ENCODE measurements around the gene ADPRHL1. TPM values are rescaled to one million over a fixed set of nuclear protein-coding genes. Genes with fewer than 3 reads are reported as not detected.

The ADPRHL1 gene
- total and polyA plus RNA-seq, 2 donors (not counting 1 experiment from before 2014, with no cell fraction given), result 0.59 to 1.5 TPM

DNA sequence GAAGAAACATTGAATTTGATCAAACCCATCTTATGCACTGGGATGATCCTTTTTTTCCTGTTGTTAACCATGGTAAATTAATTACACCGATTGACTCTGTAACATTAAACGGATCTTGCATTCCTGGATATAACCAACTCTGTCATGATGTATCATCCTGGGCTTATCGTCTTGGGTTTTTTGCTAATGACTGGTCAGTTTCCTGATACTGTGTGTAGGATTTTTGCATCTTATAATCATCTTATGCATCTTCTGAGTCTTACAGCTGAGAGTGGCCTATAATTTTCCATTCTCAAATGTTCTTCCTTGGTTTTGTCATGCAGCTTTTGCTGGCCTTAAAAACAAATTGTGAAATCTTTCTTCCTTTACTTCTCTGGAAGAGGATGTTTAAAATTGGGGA is 24.4 kb upstream of the ADPRHL1 start:
- H3K4me1 ChIP-seq (ENCODE audit: control insufficient read depth, extremely low read depth, insufficient read depth, low read length), result peaks cover 2% of the 10 kb centered on the region
- H3K36me3 ChIP-seq (ENCODE audit: control insufficient read depth, insufficient read depth, low read length), result peaks cover 14% of the 10 kb centered on the region
- no peaks in the 10 kb centered on the region for H3K9me3 ChIP-seq (ENCODE audit: control insufficient read depth, insufficient read depth, low read depth, low read length)
- no peak overlapping the region for H3K4me2 ChIP-seq (ENCODE audit: extremely low read depth, insufficient read depth, low read length)
- no peak for TF ChIP-seq EZH2 (IDR thresholded peaks at IDR 0.05; ENCODE audit: low read length, missing control alignments)
- TF ChIP-seq, protein P1, sequence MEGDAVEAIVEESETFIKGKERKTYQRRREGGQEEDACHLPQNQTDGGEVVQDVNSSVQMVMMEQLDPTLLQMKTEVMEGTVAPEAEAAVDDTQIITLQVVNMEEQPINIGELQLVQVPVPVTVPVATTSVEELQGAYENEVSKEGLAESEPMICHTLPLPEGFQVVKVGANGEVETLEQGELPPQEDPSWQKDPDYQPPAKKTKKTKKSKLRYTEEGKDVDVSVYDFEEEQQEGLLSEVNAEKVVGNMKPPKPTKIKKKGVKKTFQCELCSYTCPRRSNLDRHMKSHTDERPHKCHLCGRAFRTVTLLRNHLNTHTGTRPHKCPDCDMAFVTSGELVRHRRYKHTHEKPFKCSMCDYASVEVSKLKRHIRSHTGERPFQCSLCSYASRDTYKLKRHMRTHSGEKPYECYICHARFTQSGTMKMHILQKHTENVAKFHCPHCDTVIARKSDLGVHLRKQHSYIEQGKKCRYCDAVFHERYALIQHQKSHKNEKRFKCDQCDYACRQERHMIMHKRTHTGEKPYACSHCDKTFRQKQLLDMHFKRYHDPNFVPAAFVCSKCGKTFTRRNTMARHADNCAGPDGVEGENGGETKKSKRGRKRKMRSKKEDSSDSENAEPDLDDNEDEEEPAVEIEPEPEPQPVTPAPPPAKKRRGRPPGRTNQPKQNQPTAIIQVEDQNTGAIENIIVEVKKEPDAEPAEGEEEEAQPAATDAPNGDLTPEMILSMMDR (conservative IDR thresholded peaks at IDR 0.05 in 1 of 2, IDR thresholded peaks at IDR 0.05 in 1 of 2; ENCODE audit: low read depth in 1 of 2, low read length in 2 of 2), result no peak
- no peak overlapping the region for H3K9ac ChIP-seq (ENCODE audit: insufficient read depth, low read length)
- DNase-seq (ENCODE audit: low read depth in 2 of 2), result no peak
- H4K20me1 ChIP-seq (ENCODE audit: control insufficient read depth, extremely low read depth, insufficient read depth, low read length), result no peaks in the 10 kb centered on the region
- no peak overlapping the region for H2AFZ ChIP-seq (ENCODE audit: low read length)
- H3K4me3 ChIP-seq (replicated peaks in 1 of 4; ENCODE audit: control extremely low read depth in 1 of 4, insufficient read depth in 1 of 4, low read depth in 3 of 4, low read length in 4 of 4), result no peak overlapping the region
- no peak overlapping the region for H3K27ac ChIP-seq (ENCODE audit: insufficient read depth, low read length)
- no peaks in the 10 kb centered on the region for H3K79me2 ChIP-seq (ENCODE audit: control insufficient read depth, insufficient read depth, low read length)
- H3K27me3 ChIP-seq (ENCODE audit: control insufficient read depth, insufficient read depth, low read length), result no peaks in the 10 kb centered on the region

DNA sequence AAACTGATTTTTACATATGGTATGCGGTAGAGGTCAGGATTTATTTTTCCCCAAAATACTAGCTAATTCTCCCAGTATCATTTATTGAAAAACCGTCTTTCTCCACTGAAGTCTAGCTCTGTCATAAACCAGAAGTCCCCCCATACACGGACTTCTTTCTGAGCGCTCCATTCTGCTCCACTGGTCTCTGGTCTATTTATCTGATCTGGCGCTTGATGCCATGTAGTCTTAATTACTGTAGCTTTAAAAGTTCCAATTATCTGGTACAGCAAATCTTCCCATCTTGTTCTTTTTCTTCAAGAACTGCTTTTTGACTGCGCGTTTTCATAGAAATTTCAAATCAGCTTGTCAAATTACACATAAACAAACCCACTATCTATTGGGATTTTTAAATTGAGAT is 23.5 kb upstream of the ADPRHL1 start:
- Histone ChIP-seq H3K9ac (ENCODE audit: insufficient read depth, low read length) (no peak overlapping the region), H4K20me1 (ENCODE audit: control insufficient read depth, extremely low read depth, insufficient read depth, low read length) (no peaks in the 10 kb centered on the region), H3K36me3 (ENCODE audit: control insufficient read depth, insufficient read depth, low read length) (peaks cover 19% of the 10 kb centered on the region), H3K4me1 (ENCODE audit: control insufficient read depth, extremely low read depth, insufficient read depth, low read length) (peaks cover 2% of the 10 kb centered on the region), H3K4me3 (replicated peaks in 1 of 4; ENCODE audit: control extremely low read depth in 1 of 4, insufficient read depth in 1 of 4, low read depth in 3 of 4, low read length in 4 of 4) (no peak overlapping the region), H3K9me3 (ENCODE audit: control insufficient read depth, insufficient read depth, low read depth, low read length) (no peaks in the 10 kb centered on the region), H3K27ac (ENCODE audit: insufficient read depth, low read length) (no peak overlapping the region), H3K27me3 (ENCODE audit: control insufficient read depth, insufficient read depth, low read length) (no peaks in the 10 kb centered on the region), H2AFZ (ENCODE audit: low read length) (no peak overlapping the region), H3K4me2 (ENCODE audit: extremely low read depth, insufficient read depth, low read length) (no peak overlapping the region), H3K79me2 (ENCODE audit: control insufficient read depth, insufficient read depth, low read length) (no peaks in the 10 kb centered on the region)
- TF ChIP-seq, protein P1 (conservative IDR thresholded peaks at IDR 0.05 in 1 of 2, IDR thresholded peaks at IDR 0.05 in 1 of 2; ENCODE audit: low read depth in 1 of 2, low read length in 2 of 2), result no peak
- no peak for TF ChIP-seq EZH2 (IDR thresholded peaks at IDR 0.05; ENCODE audit: low read length, missing control alignments)
- DNase-seq (ENCODE audit: low read depth in 2 of 2), result no peak

DNA sequence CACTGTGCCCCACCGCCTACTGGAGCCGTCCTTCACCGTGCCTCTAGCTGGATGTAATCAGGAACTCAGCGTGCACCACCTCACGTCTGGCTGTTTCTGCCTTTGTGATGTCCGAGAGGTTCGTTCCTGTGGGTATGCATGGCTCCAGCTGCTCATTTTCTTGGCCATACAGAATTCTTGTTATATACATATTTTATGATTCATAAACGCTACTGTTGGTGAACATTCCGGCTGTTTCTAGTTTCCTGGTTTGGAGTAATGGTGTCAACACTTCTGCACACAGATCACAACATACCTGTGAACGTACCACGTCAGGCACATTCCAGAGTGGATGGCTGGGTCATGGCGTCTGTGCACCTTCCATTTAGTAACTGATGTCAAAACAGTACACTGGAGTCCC is 22.6 kb upstream of the ADPRHL1 start:
- TF ChIP-seq, protein P1 (conservative IDR thresholded peaks at IDR 0.05 in 1 of 2, IDR thresholded peaks at IDR 0.05 in 1 of 2; ENCODE audit: low read depth in 1 of 2, low read length in 2 of 2), result no peak
- TF ChIP-seq EZH2 (IDR thresholded peaks at IDR 0.05; ENCODE audit: low read length, missing control alignments), result no peak
- Histone ChIP-seq H4K20me1 (ENCODE audit: control insufficient read depth, extremely low read depth, insufficient read depth, low read length) (no peaks in the 10 kb centered on the region), H3K27ac (ENCODE audit: insufficient read depth, low read length) (no peak overlapping the region), H3K4me2 (ENCODE audit: extremely low read depth, insufficient read depth, low read length) (no peak overlapping the region), H3K4me3 (replicated peaks in 1 of 4; ENCODE audit: control extremely low read depth in 1 of 4, insufficient read depth in 1 of 4, low read depth in 3 of 4, low read length in 4 of 4) (no peak overlapping the region), H3K27me3 (ENCODE audit: control insufficient read depth, insufficient read depth, low read length) (no peaks in the 10 kb centered on the region), H3K79me2 (ENCODE audit: control insufficient read depth, insufficient read depth, low read length) (no peaks in the 10 kb centered on the region), H2AFZ (ENCODE audit: low read length) (no peak overlapping the region), H3K4me1 (ENCODE audit: control insufficient read depth, extremely low read depth, insufficient read depth, low read length) (peaks cover 2% of the 10 kb centered on the region), H3K9ac (ENCODE audit: insufficient read depth, low read length) (no peak overlapping the region), H3K9me3 (ENCODE audit: control insufficient read depth, insufficient read depth, low read depth, low read length) (no peaks in the 10 kb centered on the region), H3K36me3 (ENCODE audit: control insufficient read depth, insufficient read depth, low read length) (peaks cover 19% of the 10 kb centered on the region)
- no peak for DNase-seq (ENCODE audit: low read depth in 2 of 2)

Measured in fibroblast of lung (primary cell).